ENCODE measurements around the gene CCM2L. TPM values are rescaled to one million over a fixed set of nuclear protein-coding genes. Genes with fewer than 3 reads are reported as not detected.

Gene CCM2L
- total RNA-seq, result not detected in 2 replicates

GRCh38 chr20:32010101-32010500 is at the start of gene CCM2L:
CCM2L (plus strand) TSS chr20:32010438; CDS start chr20:32010455, 17 bp downstream.

GRCh38 chr20:31967830-31968249 is 42.4 kb upstream of the CCM2L start, which contains the start of gene XKR7:
XKR7 (plus strand) TSS chr20:31968151; CDS start chr20:31968176, 25 bp downstream.

GRCh38 chr20:32052090-32052777 is 42.0 kb downstream of the CCM2L start, which contains the start of gene HCK:
HCK (plus strand) TSS chr20:32052242.

Other genes starting within 250 kb of the CCM2L start
- 0.17 and 0.30 TPM in 2 replicates for gene MYLK2, start 191.1 kb upstream of the CCM2L start, total RNA-seq
- not detected in 2 replicates for gene FOXS1, start 164.8 kb upstream of the CCM2L start, total RNA-seq
- 0.30 TPM in 1 of 2 replicates, not detected in the other for gene DUSP15, start 139.9 kb upstream of the CCM2L start, total RNA-seq
- not detected in 2 replicates for gene TTLL9, start 139.8 kb upstream of the CCM2L start, total RNA-seq
- gene PDRG1, start 58.4 kb upstream of the CCM2L start, total RNA-seq, result 7.2 and 7.9 TPM in 2 replicates
- under 0.01 TPM in 1 of 2 replicates, not detected in the other for gene XKR7, start 42.3 kb upstream of the CCM2L start, total RNA-seq
- gene HCK, start 41.8 kb downstream of the CCM2L start, total RNA-seq, result not detected in 2 replicates
- gene TM9SF4, start 99.3 kb downstream of the CCM2L start, total RNA-seq, result 24.9 and 28.1 TPM in 2 replicates
- 3.5 and 3.6 TPM in 2 replicates for gene PLAGL2, start 197.3 kb downstream of the CCM2L start, total RNA-seq
- 43.0 and 46.2 TPM in 2 replicates for gene POFUT1, start 197.4 kb downstream of the CCM2L start, total RNA-seq